ENCODE data around the gene C10orf120. TPM values are rescaled to one million over a fixed set of nuclear protein-coding genes. Genes with fewer than 3 reads are reported as not detected.

C10orf120 gene
- total RNA-seq, result not detected in 2 replicates

GRCh38 chr10:122699796-122700455 is at the start of gene C10orf120:
Gene C10orf120, minus strand, starts transcription at chr10:122699846. Its CDS starts 56 bp downstream, at chr10:122699790.
- DNase-seq (ENCODE audit: low read depth in 2 of 2), result no peak

DNA sequence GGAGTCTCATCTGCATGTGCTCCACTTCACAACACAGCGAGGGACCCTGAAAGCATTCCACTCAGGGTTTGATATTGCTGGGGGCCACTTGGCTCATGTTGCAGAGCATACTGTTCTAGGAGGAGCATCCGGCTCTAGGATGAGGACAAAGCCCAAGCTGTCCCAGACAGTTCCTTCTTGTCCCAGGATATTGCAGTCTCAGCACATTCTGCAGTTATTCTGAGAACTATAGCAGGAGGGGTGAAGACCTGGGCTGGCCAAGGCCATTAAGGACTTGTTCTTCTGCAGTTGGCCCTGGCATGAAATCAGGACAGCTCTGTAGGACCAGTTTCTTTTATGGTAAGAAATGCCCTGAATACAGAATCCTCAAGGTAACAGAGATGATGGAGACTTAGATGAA is 48.9 kb upstream of the C10orf120 start:
- DNase-seq (ENCODE audit: low read depth in 2 of 2), result no peak

- DNase-seq (ENCODE audit: low read depth in 2 of 2), result no peak
These were observed 46.8 kb upstream of the C10orf120 start for GRCh38 chr10:122746408-122746807.

DNA sequence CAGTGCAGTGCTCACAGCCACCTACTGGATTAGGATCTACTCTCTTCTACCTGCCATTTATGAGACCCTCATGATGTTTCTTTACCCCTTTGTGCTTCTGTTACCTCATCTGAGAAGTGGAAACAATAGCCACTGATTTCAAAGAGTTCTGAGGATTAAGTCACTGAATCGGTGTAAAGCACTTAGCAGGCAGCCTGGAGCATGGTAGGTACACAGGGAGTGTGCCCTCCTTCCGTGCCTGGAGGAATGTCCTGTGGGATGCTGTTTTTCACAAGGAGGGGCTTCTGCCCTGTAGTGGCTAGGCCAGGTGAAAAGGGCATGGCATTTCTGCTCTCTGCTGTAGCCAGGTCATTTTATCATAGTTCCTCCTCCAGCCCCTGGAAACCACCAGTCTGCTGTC is 44.6 kb upstream of the C10orf120 start:
- DNase-seq (ENCODE audit: low read depth in 2 of 2), result no peak

DNA sequence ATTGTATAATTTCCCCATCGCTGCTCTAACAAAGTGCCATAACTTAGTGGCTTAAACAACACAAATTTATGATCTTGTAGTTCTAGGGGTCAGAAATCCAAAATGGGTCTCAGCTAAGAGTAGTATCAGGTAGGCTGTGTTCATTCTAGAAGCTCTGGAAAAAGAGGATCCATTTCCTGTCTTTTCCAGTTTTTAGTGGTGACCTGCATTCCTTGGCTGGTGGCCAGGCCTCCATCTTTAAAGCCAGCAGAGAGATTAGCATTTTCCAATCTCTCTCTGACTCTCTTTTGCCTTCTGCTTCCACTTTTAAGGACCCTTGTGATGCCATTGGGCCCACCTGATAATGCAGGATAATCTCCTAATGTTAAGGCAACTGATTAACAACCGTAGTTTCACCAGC is 41.0 kb upstream of the C10orf120 start:
- peak in 1 of 2 donors; percentile 3 for DNase-seq (ENCODE audit: low read depth in 2 of 2)

DNA sequence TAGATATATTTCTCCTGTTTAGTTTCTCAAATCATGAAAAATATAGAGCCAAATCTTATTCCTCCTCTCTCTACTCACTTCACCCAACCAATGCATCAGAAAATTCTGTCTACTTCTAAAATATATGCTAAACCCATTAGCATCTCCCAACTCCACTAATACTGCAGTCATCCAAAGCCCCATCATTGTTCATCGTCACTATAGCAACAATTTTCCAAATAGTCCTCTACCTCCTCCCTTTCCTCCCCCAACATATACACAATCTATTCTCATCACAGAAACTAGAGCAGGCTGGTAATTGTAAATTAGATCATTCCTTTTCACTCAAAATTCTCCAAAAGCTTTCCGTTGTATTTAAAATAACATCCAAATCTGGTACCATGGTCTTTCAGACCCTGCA is 38.4 kb upstream of the C10orf120 start:
- no peak for DNase-seq (ENCODE audit: low read depth in 2 of 2)

GRCh38 chr10:122733931-122734665 is 34.5 kb upstream of the C10orf120 start:
- no peak for DNase-seq (ENCODE audit: low read depth in 2 of 2)

DNA sequence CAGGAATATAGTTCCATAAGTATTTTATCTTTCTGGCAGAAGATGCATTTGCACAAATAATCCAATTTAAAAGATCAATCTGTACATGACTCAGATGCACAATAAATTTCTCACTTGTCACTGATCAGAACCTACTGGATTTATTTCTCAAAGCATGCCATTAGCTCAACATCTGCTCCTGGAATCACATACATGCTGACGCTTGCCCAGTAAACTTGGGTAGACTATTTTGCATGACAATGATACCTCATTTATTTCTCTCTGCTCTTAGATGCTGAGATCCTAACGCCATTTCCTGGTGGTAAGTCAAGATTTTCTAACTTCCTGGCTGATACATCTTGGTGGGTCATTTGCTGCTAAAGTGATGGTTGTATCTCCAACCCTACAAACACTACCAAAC is 33.8 kb upstream of the C10orf120 start:
- DNase-seq (ENCODE audit: low read depth in 2 of 2), result no peak

DNA sequence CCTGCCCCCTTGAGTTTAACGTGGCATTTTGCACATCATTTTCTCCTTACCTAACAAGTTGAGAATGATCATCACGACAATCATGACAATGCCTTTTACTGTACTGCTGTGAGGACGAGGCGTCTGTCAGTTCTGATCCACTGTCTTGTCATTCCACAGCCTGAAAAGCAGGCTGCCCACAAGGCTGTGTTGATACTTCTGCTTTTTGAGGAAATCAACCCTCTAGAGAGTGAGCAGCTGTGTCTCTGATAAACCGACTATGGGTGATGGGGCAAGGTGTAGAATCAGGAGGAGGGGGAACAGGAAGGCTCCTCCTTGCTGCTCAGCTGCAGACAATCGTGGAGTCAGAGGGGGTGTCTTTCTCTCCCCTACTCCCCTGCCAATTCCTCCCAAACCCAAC is 30.6 kb upstream of the C10orf120 start:
- DNase-seq (ENCODE audit: low read depth in 2 of 2), result no peak

DNA sequence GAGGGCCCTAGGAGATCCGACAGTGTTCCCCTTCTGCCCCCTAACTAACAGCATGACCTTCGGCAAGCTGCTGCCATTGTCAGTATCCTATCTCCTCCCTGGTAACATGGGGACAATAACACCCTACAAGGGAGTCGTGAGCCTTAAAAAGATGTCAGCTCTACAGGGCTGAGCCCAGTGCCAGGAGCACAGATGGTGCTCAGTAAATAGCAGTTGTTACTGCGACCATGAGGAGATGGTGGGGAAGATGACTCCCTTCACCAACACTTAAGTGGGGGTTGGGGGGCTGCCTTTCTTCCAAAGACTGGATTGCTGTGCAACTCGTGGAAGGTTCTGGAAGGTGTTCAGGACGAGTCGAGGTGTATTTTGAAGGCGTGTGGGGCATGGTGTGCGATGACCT is 29.5 kb upstream of the C10orf120 start:
- no peak for DNase-seq (ENCODE audit: low read depth in 2 of 2)

GRCh38 chr10:122727426-122727825 is 27.8 kb upstream of the C10orf120 start:
- no peak for DNase-seq (ENCODE audit: low read depth in 2 of 2)

DNA sequence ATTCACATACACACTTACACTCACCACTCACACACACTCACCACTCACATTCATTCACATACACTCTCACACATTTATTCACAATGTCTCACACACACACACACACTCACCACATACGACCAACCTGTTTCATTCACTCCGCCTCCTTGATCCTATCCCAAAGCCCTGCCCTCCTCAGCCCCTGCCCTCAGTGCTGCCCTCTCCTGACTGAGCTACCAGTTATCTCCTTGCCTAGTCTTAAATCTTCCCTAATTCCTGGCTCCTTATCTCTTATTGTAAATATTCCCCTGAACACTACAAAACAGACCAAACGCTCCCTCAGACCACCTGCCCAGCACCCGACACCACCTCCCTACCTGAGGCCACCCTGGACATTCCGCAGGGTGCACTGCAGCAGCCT is 26.1 kb upstream of the C10orf120 start:
- no peak for DNase-seq (ENCODE audit: low read depth in 2 of 2)

GRCh38 chr10:122725006-122725405 is 25.4 kb upstream of the C10orf120 start:
- DNase-seq (ENCODE audit: low read depth in 2 of 2), result no peak

DNA sequence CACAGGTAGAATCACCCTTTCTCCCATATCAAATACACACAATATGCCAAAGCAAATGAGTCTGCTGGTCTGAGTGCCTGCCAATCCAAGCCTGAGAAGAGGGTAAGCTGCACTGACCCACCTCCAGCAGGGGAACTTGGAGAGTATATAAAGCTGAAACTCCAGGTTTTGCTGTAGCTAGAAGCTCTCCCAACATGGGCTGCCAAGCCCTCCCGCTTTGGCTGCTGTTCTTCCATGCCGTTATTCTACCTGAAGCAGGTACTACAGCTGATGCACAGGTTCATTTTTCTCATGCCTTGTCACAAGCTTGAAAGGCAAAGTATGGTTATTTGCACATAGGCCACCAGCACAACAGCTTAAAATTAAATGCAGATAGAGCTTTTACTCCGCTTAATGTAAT is 21.5 kb upstream of the C10orf120 start:
- no peak for DNase-seq (ENCODE audit: low read depth in 2 of 2)

DNA sequence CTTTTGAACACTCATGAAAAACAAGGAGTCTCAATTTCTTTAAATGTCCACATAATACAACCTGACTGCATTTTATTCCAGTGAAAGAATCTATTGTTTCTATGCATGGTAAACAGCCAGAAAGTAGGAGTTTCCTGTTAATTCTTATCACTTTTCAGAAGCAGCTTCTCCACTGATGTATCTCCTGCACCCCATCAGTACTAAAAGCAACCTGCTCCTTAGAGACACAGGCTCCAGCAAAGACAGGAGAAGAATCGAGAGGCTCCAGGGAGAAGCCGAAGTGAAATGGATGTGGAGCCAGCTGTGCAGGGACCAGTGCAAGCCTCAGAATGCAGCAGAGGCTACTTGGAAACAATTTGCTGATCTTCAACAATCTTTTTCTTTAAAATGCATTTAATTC is 16.4 kb upstream of the C10orf120 start:
- DNase-seq (ENCODE audit: low read depth in 2 of 2), result no peak

DNA sequence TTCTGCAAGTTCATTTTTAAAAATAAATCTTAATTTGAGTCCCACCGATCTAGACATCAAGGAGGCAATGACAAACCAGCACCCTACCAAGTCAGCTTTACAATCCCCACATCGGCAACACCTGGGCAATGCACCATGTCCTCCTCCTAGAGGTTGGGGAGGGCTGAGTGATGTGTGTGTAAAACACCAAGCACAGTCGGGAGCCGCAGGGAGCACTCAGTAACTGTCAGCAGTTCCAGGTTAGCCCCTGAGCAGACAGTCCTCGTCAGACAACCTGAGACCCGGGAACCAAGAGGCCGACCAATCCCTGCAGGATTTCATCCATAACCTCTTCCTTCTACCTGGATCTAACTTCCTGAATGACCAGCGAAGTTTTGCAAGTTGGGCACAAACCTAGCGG is 15.9 kb upstream of the C10orf120 start:
- DNase-seq (ENCODE audit: low read depth in 2 of 2), result no peak

DNA sequence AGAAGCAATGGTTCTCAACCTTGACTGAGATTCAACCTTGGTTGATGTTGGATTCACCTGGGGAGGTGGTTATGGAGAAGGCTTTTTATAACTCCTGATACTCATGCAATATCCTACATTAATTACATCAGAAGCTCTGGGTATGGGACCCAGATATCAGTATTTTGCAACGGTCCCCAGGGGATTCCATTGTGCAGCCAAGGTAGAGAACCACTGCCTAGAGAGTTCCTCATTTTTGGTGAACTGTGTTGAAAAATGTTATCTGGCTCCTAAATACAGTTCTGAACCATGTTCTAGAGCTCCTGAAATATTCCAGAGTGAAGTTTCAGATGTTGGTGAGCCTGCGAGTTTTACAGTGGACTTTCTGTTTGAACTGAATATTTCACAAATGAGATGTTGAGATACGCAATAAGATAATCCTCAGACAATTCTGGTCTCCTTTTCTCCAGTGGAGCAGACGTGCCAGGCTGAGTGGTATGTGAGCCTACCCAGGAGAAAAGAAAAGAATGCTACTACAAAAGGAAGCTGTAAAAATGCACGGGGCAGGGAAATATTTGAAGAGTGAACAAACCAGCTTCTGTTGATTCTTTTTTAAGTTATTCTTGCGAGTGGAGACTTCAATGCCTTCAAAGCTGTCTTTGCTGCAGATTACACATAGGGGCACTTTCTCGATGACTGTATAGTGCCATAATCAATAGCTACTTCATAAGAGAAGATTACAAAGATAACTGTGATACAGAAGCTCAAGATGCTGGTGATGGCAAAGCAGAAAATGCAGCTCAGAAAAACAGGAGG is 13.6 kb upstream of the C10orf120 start:
- no peak for DNase-seq (ENCODE audit: low read depth in 2 of 2)

DNA sequence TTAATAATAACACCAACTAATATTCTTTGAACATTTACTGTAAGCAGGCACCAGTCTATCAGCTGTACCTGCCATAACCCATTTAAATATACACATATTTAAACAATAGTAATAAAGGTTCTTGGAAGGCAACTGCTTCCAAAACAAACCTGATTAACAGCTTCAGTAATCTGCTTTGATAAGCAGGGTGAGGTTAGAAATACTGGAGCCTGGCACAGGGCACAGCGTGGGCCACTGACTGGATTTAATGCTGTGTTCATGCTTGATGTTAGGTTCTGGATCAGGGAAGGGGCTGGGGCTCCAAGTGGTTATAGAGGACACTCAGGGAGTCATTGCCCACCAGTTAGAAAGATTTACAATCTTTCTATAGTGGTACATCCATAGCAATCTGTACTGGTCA is 10.9 kb upstream of the C10orf120 start:
- DNase-seq (ENCODE audit: low read depth in 2 of 2), result no peak

DNA sequence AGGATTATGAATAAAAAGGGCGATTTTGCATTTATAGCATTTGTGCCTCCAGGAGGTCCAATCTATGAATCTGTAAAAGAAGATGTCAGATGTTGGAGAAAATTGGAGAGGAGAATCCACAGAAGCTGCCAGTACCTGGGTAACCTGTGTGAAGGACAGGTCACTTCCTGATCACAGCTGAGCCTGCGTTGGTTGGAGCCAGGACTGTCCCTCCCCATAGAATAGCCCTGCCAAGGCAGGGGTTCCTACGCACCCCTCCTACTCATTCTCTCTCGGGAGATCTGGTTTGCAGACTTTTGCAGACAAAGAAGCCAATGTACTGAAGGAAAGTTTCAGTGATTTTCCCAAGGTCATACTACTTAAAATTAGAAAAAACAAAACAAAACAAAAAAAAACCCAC is 10.3 kb upstream of the C10orf120 start:
- DNase-seq (ENCODE audit: low read depth in 2 of 2), result no peak

GRCh38 chr10:122707535-122707934 is 7.9 kb upstream of the C10orf120 start:
- DNase-seq (ENCODE audit: low read depth in 2 of 2), result no peak

- no peak for DNase-seq (ENCODE audit: low read depth in 2 of 2)
These were observed 7.3 kb upstream of the C10orf120 start for GRCh38 chr10:122706947-122707346.

GRCh38 chr10:122706467-122706866 is 6.8 kb upstream of the C10orf120 start:
- no peak for DNase-seq (ENCODE audit: low read depth in 2 of 2)
